Left forelimb (tissue), 1 donor: ENCODE data around the gene GET4.
"Not testable (repeated sequence)": the region's sequence is repeated elsewhere in the genome, so short reads cannot be mapped to it uniquely, and the experiment has no call there.

Source experiments
- DNase-seq: peaks from one replicate; pipeline ENCODE4 v3.0.0-alpha.2; 2018; ENCODE audit warnings: low spot score

Gene GET4

GRCh38 chr7:845731-846130 lies 30.6 kb upstream of the GET4 start:
- no peak for DNase-seq

DNA sequence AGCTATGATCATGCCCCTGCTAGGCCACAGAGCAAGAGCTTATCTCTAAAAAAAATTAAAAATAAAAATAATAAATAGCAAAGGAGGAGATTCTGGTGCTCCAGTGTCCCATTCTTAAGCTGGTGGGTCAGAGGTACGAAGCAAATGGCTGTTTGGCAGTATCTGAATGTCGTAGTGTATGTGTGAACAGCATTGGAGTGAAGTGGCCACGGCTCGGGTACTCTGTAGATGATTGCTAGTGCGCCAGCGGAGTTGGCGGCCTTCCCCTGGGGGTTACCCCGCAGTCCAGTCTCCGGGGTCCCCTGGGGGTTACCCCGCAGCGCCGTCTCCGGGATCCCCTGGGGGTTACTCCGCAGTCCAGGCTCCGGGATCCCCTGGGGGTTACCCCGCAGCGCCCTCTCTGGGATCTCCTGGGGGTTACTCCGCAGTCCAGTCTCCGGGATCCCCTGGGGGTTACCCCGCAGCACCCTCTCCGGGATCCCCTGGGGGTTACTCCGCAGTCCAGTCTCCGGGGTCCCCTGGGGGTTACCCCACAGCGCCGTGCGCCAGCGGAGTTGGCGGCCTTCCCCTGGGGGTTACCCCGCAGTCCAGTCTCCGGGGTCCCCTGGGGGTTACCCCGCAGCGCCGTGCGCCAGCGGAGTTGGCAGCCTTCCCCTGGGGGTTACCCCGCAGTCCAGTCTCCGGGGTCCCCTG lies 29.2 kb upstream of the GET4 start:
- not testable (repeated sequence) for DNase-seq

- DNase-seq: not testable (repeated sequence)
Measured at GRCh38 chr7:847728-848127, 28.6 kb upstream of the GET4 start.

- no peak for DNase-seq
Measured at GRCh38 chr7:849145-849544, 27.2 kb upstream of the GET4 start.

DNA sequence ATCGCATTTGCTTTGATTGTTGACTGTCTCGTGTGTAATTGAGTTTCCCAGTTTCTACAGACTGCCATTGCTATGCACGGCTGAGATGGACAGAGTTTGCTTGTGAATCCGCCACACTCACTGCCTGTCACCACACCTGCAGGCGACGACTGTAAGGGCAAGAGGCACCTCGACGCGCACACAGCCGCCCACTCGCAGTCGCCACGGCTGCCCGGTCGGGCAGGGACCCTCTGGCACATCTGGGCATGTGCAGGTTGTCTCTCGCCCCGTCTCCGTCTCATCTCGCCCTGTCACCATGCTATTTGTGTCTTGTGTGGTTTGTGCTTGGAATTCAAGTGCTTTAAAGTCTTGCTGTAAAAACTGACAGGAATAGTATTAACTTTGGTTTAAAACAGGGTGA lies 26.6 kb upstream of the GET4 start:
- DNase-seq: no peak

GRCh38 chr7:851204-851603 lies 25.1 kb upstream of the GET4 start:
- DNase-seq: no peak

GRCh38 chr7:853366-854117 lies 22.8 kb upstream of the GET4 start:
- no peak for DNase-seq

GRCh38 chr7:854118-854775 lies 22.1 kb upstream of the GET4 start:
- DNase-seq: no peak

- no peak for DNase-seq
Measured at GRCh38 chr7:855686-856369, 20.5 kb upstream of the GET4 start.

DNA sequence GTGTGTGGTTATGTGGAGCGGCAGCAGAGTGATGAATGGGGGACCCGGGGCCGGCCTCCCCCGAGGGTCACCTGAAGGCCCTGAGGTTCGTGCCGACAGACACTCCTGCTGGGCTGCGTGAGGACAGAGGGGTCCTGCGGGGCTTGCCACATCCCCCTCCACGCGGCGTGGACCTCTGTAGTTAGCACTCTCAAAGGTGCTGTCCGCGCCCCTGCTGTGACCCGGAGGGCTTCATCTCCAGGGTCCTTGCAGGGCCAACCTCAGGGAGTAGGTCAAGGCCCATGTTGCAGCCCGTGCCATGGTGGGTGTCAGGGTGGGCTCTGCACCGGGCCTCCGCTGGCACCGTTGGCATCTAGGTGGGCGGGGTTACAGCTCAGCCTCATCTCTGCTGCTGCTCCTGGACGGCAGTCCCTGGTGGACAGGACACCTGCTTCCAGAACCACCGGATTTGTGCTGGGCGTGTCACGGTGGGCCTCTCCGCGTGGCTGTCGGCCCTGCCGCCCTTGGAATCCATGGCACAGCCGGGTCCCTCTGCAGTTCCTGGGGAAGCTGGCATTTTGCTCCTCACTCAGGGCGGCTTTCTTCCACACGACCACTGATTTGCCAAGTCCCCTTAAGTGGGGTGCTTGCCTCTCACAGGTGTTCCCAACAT lies 19.8 kb upstream of the GET4 start:
- no peak for DNase-seq

GRCh38 chr7:857661-858060 lies 18.7 kb upstream of the GET4 start:
- no peak for DNase-seq

- no peak for DNase-seq
Measured at GRCh38 chr7:859359-860030, 16.9 kb upstream of the GET4 start.

- no peak for DNase-seq
Measured at GRCh38 chr7:860149-860548, 16.2 kb upstream of the GET4 start.

DNA sequence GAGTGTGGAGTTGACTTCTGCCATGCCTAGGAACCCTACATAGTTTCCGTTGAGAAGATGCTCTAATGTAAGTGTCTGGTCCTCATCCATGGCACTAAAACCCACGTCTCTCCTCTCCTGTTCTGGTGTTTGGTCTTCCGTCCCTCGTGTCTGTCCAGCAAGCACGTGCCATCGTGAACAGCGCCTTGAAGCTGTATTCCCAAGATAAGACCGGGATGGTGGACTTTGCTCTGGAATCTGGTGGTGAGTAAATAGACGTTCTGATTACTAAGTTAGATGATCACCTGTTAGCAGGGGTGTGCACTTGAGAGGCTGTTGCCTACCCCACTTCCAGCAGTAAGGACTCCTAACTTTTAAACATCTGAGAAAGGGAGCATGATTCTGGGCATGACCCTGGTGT lies 15.1 kb upstream of the GET4 start:
- DNase-seq: no peak

DNA sequence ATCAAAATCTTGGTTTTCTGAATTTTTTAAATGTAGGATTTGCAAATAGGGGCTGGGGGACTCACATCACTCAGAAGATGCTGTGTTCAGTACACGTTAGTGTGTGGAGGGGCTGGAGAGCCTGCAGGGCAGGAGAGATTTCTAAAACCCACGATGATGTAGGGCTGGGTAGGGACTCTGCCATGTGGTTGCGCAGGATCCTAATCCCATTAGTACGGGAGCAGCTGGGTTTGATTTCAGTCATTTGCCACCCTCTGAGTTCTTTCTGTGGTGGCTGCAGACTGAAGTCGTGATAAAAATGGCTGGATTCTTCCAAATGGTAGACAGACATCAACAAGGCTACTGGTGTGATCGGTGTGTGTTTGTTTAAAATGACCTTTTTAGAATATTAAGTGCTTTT lies 14.2 kb upstream of the GET4 start:
- DNase-seq: no peak

- DNase-seq: no peak
Measured at GRCh38 chr7:863106-863505, 13.2 kb upstream of the GET4 start.

DNA sequence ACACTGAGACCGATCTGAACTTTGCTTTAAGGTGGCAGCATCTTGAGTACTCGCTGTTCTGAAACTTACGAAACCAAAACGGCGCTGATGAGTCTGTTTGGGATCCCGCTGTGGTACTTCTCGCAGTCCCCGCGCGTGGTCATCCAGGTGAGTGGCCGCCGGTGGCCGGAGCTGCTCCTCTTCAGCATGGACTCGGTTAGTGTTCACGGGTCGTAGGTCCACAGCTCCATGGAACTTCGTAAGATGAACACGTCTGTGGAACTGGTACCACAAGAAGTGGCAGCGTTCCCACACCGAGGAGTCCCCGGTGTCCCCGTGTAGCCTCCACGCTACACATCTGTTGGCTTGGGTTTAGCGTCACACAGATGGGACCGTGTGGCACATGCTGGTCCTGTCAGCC lies 10.4 kb upstream of the GET4 start:
- no peak for DNase-seq

- no peak for DNase-seq
Measured at GRCh38 chr7:867001-867405, 9.4 kb upstream of the GET4 start.

GRCh38 chr7:867406-868188 lies 8.8 kb upstream of the GET4 start:
- no peak for DNase-seq

GRCh38 chr7:868189-868486 lies 8.2 kb upstream of the GET4 start:
- DNase-seq: no peak

DNA sequence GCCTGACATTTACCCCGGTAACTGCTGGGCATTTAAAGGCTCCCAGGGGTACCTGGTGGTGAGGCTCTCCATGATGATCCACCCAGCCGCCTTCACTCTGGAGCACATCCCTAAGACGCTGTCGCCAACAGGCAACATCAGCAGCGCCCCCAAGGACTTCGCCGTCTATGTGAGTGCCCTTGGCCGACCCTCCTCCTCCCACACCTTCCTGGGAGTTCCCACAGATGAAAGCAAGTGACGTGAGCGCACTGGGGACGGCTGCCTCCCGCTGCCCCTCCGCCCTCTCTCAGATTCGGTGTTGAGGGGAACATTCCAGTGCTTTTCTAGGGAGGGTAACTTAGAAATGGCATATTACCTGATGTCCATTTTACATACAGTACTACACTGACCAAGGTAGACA lies 7.0 kb upstream of the GET4 start:
- no peak for DNase-seq
